ENCODE data around the gene CFTR. TPM values are rescaled to one million over a fixed set of nuclear protein-coding genes. Genes with fewer than 3 reads are reported as not detected.

The CFTR gene
- total and polyA plus RNA-seq, 10 of the 15 experiments (the other 5 are each of a cell fraction or from before 2014, with no cell fraction given): 0.02 to 2.3 (median 0.21) TPM; not detected in 1

DNA sequence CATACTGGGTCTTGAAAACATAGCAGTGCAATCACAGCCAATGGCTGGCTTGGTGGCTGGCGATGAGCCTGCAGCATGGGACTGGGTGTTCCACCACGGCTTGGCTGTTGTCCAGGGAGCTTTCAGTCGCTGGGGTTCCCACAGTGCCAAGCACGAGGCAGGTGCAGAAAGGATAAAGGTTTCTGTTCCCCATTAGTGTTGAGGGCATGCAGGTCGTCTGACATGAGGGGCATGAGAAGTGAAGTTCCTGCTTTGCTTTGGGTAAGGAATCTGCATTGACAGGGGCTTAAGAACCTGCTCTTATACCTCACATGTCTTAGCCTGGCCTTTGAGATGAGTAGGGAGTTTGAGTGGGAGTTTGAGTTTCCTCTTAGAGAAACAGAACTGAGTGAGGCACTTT is 9.0 kb upstream of the CFTR start:
- DNase-seq (ENCODE audit: low read depth, low spot score) (peak; percentile 61), FAIRE-seq (no peak), ATAC-seq (peak; percentile 76)
- Histone ChIP-seq H3K27ac (ENCODE audit: control insufficient read depth, insufficient read depth) (no peak overlapping the region), H3K4me2 (ENCODE audit: control insufficient read depth, insufficient read depth) (peak overlapping the region; percentile 30; the same call in 1 of the 2 replicates), H3K9me3 (replicated peaks; ENCODE audit: control insufficient read depth, insufficient read depth, low read length) (no peaks in the 10 kb centered on the region), H3K4me1 (ENCODE audit: control insufficient read depth, insufficient read depth, low read length) (peaks cover 4% of the 10 kb centered on the region), H3K9ac (ENCODE audit: control insufficient read depth, insufficient read depth, low read length) (no peak overlapping the region), H3K79me2 (ENCODE audit: control insufficient read depth, insufficient read depth, low read length) (no peaks in the 10 kb centered on the region), H2AFZ (ENCODE audit: control insufficient read depth, low read depth, low read length) (peak overlapping the region; percentile 29; the same call in 1 of the 2 replicates), H3K27me3 (replicated peaks in 1 of 2; ENCODE audit: control insufficient read depth in 2 of 2, insufficient read depth in 2 of 2, low read length in 1 of 2) (no peaks in the 10 kb centered on the region), H4K20me1 (ENCODE audit: control insufficient read depth, insufficient read depth) (no peaks in the 10 kb centered on the region), H3K4me3 (no peak overlapping the region), H3K36me3 (ENCODE audit: control insufficient read depth in 2 of 2, insufficient read depth in 2 of 2, low read length in 1 of 2) (no peaks in the 10 kb centered on the region)
- CTCF ChIA-PET: interaction anchor here (1.2 to 1.5 kb wide), 4 partner anchors 9 to 202 kb away, joined by 3 to 8 read pairs (median 4); partner anchors contain the start of gene CFTR
- in situ Hi-C loops (cut with MboI): no loop called here
- 18% methylated on average over 5 of the region's 5 CpGs for WGBS (ENCODE audit: insufficient coverage, insufficient replicate concordance, low lambda C conversion rate, missing lambda C conversion rate)
- RAD21 ChIA-PET (ENCODE audit: unreplicated experiment): interaction anchor here (0.7 kb wide), 1 partner anchor 11 kb away, joined by 3 read pairs; no protein-coding TSS in a partner anchor
- POLR2A ChIA-PET: interaction anchor here (0.6 to 0.9 kb wide), 2 partner anchors 9 to 10 kb away, joined by 3 read pairs; partner anchors contain the start of gene CFTR
- intact Hi-C loops (cut with micrococcal nuclease; ENCODE audit: unreplicated experiment): no loop called here
- BruUV-seq (replicated peaks): no TSS peak
- SMC1A ChIA-PET (ENCODE audit: uncharacterized antibody, unreplicated experiment): interaction anchor here (0.8 to 1.6 kb wide), 4 partner anchors 13 to 258 kb away, joined by 3 to 4 read pairs (median 3); no protein-coding TSS in a partner anchor
- TF ChIP-seq BHLHE40 (IDR thresholded peaks at IDR 0.05; ENCODE audit: borderline replicate concordance in 1 of 2, low read depth in 2 of 2, low read length in 1 of 2) (peak; percentile 70 to 87), IRF4 (IDR thresholded peaks at IDR 0.05; ENCODE audit: low read depth, low read length) (peak; percentile 50; the same call in 1 of the 2 replicates), MXI1 (IDR thresholded peaks at IDR 0.05; ENCODE audit: low read depth, low read length) (peak; percentile 45; the same call in 1 of the 2 replicates), SIN3A (IDR thresholded peaks at IDR 0.05; ENCODE audit: low read depth, low read length) (no peak), SMAD1 (IDR thresholded peaks at IDR 0.05; ENCODE audit: low read depth, partially characterized antibody) (peak; percentile 23), MEF2B (IDR thresholded peaks at IDR 0.05; ENCODE audit: partially characterized antibody, poor library complexity, severe bottlenecking) (peak; percentile 16), YY1 (IDR thresholded peaks at IDR 0.05; ENCODE audit: low read depth, low read length) (peak; percentile 18; the same call in 1 of the 2 replicates), RCOR1 (conservative IDR thresholded peaks at IDR 0.05; ENCODE audit: low read depth, low read length) (0 out of 2 replicates have a peak, but pooled peaks have one; percentile 49), TCF12 (IDR thresholded peaks at IDR 0.05; ENCODE audit: low read depth, low read length) (peak; percentile 48; the same call in 1 of the 2 replicates), IKZF2 (IDR thresholded peaks at IDR 0.05) (peak; percentile 74 to 81; a peak in 3 of 4 replicates), EP300 (IDR thresholded peaks at IDR 0.05; ENCODE audit: borderline replicate concordance in 1 of 2, control insufficient read depth in 1 of 2, low read depth in 2 of 2, low read length in 2 of 2) (0 out of 4 replicates have a peak, but pooled peaks of 1 of the 2 experiments have one; percentile 56), TCF7 (IDR thresholded peaks at IDR 0.05; ENCODE audit: borderline replicate concordance) (no peak), SPI1 (IDR thresholded peaks at IDR 0.05; ENCODE audit: borderline replicate concordance, insufficient read depth, low read depth, low read length) (peak; percentile 78; the same call in 1 of the 2 replicates), IKZF1 (conservative IDR thresholded peaks at IDR 0.05) (peak; percentile 77), NR2F1 (conservative IDR thresholded peaks at IDR 0.05) (peak; percentile 54; the same call in 1 of the 2 replicates)
- TF ChIP-seq, protein P1, sequence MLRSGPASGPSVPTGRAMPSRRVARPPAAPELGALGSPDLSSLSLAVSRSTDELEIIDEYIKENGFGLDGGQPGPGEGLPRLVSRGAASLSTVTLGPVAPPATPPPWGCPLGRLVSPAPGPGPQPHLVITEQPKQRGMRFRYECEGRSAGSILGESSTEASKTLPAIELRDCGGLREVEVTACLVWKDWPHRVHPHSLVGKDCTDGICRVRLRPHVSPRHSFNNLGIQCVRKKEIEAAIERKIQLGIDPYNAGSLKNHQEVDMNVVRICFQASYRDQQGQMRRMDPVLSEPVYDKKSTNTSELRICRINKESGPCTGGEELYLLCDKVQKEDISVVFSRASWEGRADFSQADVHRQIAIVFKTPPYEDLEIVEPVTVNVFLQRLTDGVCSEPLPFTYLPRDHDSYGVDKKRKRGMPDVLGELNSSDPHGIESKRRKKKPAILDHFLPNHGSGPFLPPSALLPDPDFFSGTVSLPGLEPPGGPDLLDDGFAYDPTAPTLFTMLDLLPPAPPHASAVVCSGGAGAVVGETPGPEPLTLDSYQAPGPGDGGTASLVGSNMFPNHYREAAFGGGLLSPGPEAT (IDR thresholded peaks at IDR 0.05; ENCODE audit: low read depth): peak; percentile 41; the same call in 1 of the 2 replicates
- TF ChIP-seq, protein P2, sequence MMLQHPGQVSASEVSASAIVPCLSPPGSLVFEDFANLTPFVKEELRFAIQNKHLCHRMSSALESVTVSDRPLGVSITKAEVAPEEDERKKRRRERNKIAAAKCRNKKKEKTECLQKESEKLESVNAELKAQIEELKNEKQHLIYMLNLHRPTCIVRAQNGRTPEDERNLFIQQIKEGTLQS (IDR thresholded peaks at IDR 0.05; ENCODE audit: borderline replicate concordance, extremely low read depth, low read depth, low read length): no peak
- TF ChIP-seq, protein P3, sequence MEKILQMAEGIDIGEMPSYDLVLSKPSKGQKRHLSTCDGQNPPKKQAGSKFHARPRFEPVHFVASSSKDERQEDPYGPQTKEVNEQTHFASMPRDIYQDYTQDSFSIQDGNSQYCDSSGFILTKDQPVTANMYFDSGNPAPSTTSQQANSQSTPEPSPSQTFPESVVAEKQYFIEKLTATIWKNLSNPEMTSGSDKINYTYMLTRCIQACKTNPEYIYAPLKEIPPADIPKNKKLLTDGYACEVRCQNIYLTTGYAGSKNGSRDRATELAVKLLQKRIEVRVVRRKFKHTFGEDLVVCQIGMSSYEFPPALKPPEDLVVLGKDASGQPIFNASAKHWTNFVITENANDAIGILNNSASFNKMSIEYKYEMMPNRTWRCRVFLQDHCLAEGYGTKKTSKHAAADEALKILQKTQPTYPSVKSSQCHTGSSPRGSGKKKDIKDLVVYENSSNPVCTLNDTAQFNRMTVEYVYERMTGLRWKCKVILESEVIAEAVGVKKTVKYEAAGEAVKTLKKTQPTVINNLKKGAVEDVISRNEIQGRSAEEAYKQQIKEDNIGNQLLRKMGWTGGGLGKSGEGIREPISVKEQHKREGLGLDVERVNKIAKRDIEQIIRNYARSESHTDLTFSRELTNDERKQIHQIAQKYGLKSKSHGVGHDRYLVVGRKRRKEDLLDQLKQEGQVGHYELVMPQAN (conservative IDR thresholded peaks at IDR 0.05): no peak

Measured in GM12878 (cell line).